WTC11 (cell line): ENCODE measurements around the gene MCUB. TPM values are rescaled to one million over a fixed set of nuclear protein-coding genes. Genes with fewer than 3 reads are reported as not detected.

Source experiments
- ATAC-seq: fragments of 200-7000 bp; cut with Tn5 transposase; 2 replicates; pipeline ENCODE4 v1.10.0; 2021; ENCODE audit warnings: mild to moderate bottlenecking, moderate library complexity
- CTCF ChIA-PET: fragments of 300-600 bp; sonication (Branson Sonifier 250); formaldehyde crosslinking; loops from one replicate; lab custom pipeline; 2021; ENCODE audit warnings: antibody characterized with exemption; lab: Charles Lee
- POLR2A ChIA-PET: fragments of 350-600 bp; sonication (Branson Sonifier 250); formaldehyde crosslinking; loops from one replicate; lab custom pipeline; 2021; ENCODE audit warnings: antibody characterized with exemption; lab: Charles Lee
- DNase-seq: peaks from one replicate; pipeline ENCODE4 v3.0.0; 2021; ENCODE audit warnings: low spot score
- H3K27ac Mint-ChIP-seq: 2 replicates; pipeline ENCODE4 v1.8.0; 2021; ENCODE audit warnings: mixed read lengths
- H3K27me3 Mint-ChIP-seq: 2 replicates; pipeline ENCODE4 v1.8.0; 2021; ENCODE audit warnings: low read depth, mild to moderate bottlenecking, moderate library complexity, mixed read lengths
- H3K36me3 Mint-ChIP-seq: 2 replicates; pipeline ENCODE4 v1.8.0; 2021; ENCODE audit warnings: mixed read lengths
- H3K4me1 Mint-ChIP-seq: 2 replicates; pipeline ENCODE4 v1.8.0; 2022; ENCODE audit warnings: mixed read lengths
- H3K4me3 Mint-ChIP-seq: 2 replicates; pipeline ENCODE4 v1.8.0; 2021; ENCODE audit warnings: mild to moderate bottlenecking, moderate library complexity, mixed read lengths
- H3K9me3 Mint-ChIP-seq: 2 replicates; pipeline ENCODE4 v1.8.0; 2021; ENCODE audit warnings: mixed read lengths
- ATF1 ChIP-seq: sonication (generic); formaldehyde crosslinking; IDR thresholded peaks from 2 replicates; pipeline ENCODE4 v1.8.1; 2023; ENCODE audit warnings: mild to moderate bottlenecking, moderate library complexity, missing genetic modification reagents
- ATF2 ChIP-seq: sonication (generic); formaldehyde crosslinking; IDR thresholded peaks from 2 replicates; pipeline ENCODE4 v1.8.1; 2022; ENCODE audit warnings: low read depth, missing genetic modification reagents, borderline replicate concordance
- ATF3 ChIP-seq: sonication (generic); formaldehyde crosslinking; conservative IDR thresholded peaks from 2 replicates; pipeline ENCODE4 v1.8.1; 2022; ENCODE audit warnings: mild to moderate bottlenecking, missing genetic modification reagents
- CBFB ChIP-seq: sonication (generic); formaldehyde crosslinking; IDR thresholded peaks from 2 replicates; pipeline ENCODE4 v1.8.1; 2022; ENCODE audit warnings: mild to moderate bottlenecking, low read depth, missing genetic modification reagents
- ELF4 ChIP-seq: sonication (generic); formaldehyde crosslinking; IDR thresholded peaks from 2 replicates; pipeline ENCODE4 v1.8.1; 2022; ENCODE audit warnings: low read depth, mild to moderate bottlenecking, moderate library complexity, missing genetic modification reagents
- EMX1 ChIP-seq: fragments of 250-450 bp; sonication (Bioruptor Pico); IDR thresholded peaks from 2 replicates; pipeline ENCODE4 v1.8.0; 2021; ENCODE audit warnings: mild to moderate bottlenecking
- ETV6 ChIP-seq: sonication (generic); formaldehyde crosslinking; IDR thresholded peaks from 2 replicates; pipeline ENCODE4 v1.8.1; 2022; ENCODE audit warnings: mild to moderate bottlenecking, missing genetic modification reagents
- GABPB1 ChIP-seq: sonication (generic); formaldehyde crosslinking; IDR thresholded peaks from 2 replicates; pipeline ENCODE4 v1.8.1; 2023; ENCODE audit warnings: mild to moderate bottlenecking, missing genetic modification reagents
- GRHL2 ChIP-seq: fragments of 250-450 bp; sonication (Bioruptor Pico); IDR thresholded peaks from 2 replicates; pipeline ENCODE4 v1.8.0; 2022; ENCODE audit warnings: mild to moderate bottlenecking, moderate library complexity; ENCODE audit not compliant: insufficient replicate concordance, severe bottlenecking
- IRF2 ChIP-seq: sonication (generic); formaldehyde crosslinking; IDR thresholded peaks from 2 replicates; pipeline ENCODE4 v1.8.0; 2022; ENCODE audit warnings: low read depth, missing genetic modification reagents, borderline replicate concordance
- KAT7 ChIP-seq: sonication (generic); formaldehyde crosslinking; IDR thresholded peaks from 2 replicates; pipeline ENCODE4 v1.8.1; 2023; ENCODE audit warnings: missing genetic modification reagents, mild to moderate bottlenecking, borderline replicate concordance
- RORB ChIP-seq: fragments of 250-450 bp; sonication (Bioruptor Pico); IDR thresholded peaks from 2 replicates; pipeline ENCODE4 v1.9.0; 2021; ENCODE audit warnings: mild to moderate bottlenecking
- SMAD4 ChIP-seq: sonication (generic); formaldehyde crosslinking; IDR thresholded peaks from 2 replicates; pipeline ENCODE4 v1.8.0; 2022; ENCODE audit warnings: mild to moderate bottlenecking, missing genetic modification reagents
- SOX15 ChIP-seq: fragments of 250-450 bp; sonication (Bioruptor Pico); IDR thresholded peaks from 2 replicates; pipeline ENCODE4 v1.9.0; 2021; ENCODE audit warnings: mild to moderate bottlenecking
- SP1 ChIP-seq: sonication (generic); formaldehyde crosslinking; conservative IDR thresholded peaks from 2 replicates; pipeline ENCODE4 v1.8.1; 2022; ENCODE audit warnings: missing genetic modification reagents
- TEAD1 ChIP-seq: sonication (generic); formaldehyde crosslinking; IDR thresholded peaks from 2 replicates; pipeline ENCODE4 v1.8.0; 2022; ENCODE audit warnings: mild to moderate bottlenecking, missing genetic modification reagents
- TEAD4 ChIP-seq: sonication (generic); formaldehyde crosslinking; IDR thresholded peaks from 2 replicates; pipeline ENCODE4 v1.8.0; 2022; ENCODE audit warnings: mild to moderate bottlenecking, missing genetic modification reagents
- ZNF121 ChIP-seq: sonication (generic); formaldehyde crosslinking; IDR thresholded peaks from 2 replicates; pipeline ENCODE4 v1.8.0; 2023; ENCODE audit warnings: missing genetic modification reagents
- ZNF219 ChIP-seq: sonication (generic); formaldehyde crosslinking; IDR thresholded peaks from 2 replicates; pipeline ENCODE4 v1.8.0; 2023; ENCODE audit warnings: missing genetic modification reagents, mild to moderate bottlenecking, borderline replicate concordance
- ZNF416 ChIP-seq: fragments of 250-450 bp; sonication (Bioruptor Pico); IDR thresholded peaks from 2 replicates; pipeline ENCODE4 v1.9.0; 2021; ENCODE audit warnings: mild to moderate bottlenecking, inconsistent platforms
- ZNF423 ChIP-seq: fragments of 250-450 bp; sonication (Bioruptor Pico); IDR thresholded peaks from 2 replicates; pipeline ENCODE4 v2.1.2; 2022; ENCODE audit warnings: mild to moderate bottlenecking, moderate library complexity
- ZSCAN18 ChIP-seq: fragments of 250-450 bp; sonication (Bioruptor Pico); IDR thresholded peaks from 2 replicates; pipeline ENCODE4 v2.1.2; 2022; ENCODE audit warnings: mild to moderate bottlenecking, moderate library complexity
- total RNA-seq: library from RNA; stranded (reverse); gene quantifications from 3 replicates; pipeline ENCODE4 v1.2.3, GENCODE V29; 2021
- TF ChIP-seq, protein P1 (sequence below): fragments of 250-450 bp; sonication (Bioruptor Pico); IDR thresholded peaks from 2 replicates; pipeline ENCODE4 v1.9.0; 2021; ENCODE audit warnings: mild to moderate bottlenecking
- TF ChIP-seq, protein P2 (sequence below): fragments of 250-450 bp; sonication (Bioruptor Pico); IDR thresholded peaks from 2 replicates; pipeline ENCODE4 v1.9.0; 2021; ENCODE audit warnings: moderate library complexity, mild to moderate bottlenecking, inconsistent platforms, borderline replicate concordance
- TF ChIP-seq, protein P3 (sequence below): sonication (generic); formaldehyde crosslinking; IDR thresholded peaks from 2 replicates; pipeline ENCODE4 v1.8.1; 2023; ENCODE audit warnings: mild to moderate bottlenecking, moderate library complexity, missing genetic modification reagents
- TF ChIP-seq, protein P4 (sequence below): fragments of 250-450 bp; sonication (Bioruptor Pico); IDR thresholded peaks from 2 replicates; pipeline ENCODE4 v1.8.0; 2021; ENCODE audit warnings: mild to moderate bottlenecking

MCUB gene
- total RNA-seq, 1 experiment from 2014 or later = 26.8 TPM

- ATAC-seq = no peak
- no peak overlapping the region for H3K27ac Mint-ChIP-seq
- POLR2A ChIA-PET = no interaction called here
These were observed 11.4 kb downstream of the MCUB start for GRCh38 chr4:109571494-109571893.

DNA sequence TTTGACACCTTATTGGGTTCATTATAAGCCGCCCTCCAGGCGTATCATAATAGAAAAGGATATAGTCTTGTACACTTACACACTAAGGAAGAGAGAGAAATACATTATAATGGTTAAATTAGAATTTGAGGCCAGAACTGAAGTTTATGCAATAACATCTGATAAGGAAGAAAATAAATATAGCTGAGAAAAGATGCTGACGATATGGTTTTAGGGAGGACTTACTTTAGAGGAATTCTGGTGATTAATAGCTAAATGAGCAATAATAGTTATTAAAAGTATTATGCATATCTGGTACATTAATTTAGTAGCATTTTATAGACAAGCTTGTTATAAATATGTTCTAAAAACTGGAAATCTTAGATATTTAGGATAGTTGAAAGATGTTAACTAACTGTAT lies 12.1 kb downstream of the MCUB start:
- DNase-seq = no peak
- no peaks in the 10 kb centered on the region for H3K4me1 Mint-ChIP-seq
- no peaks in the 10 kb centered on the region for H3K36me3 Mint-ChIP-seq
- peaks cover 4% of the 10 kb centered on the region; the same call in 1 of the 2 replicates for H3K9me3 Mint-ChIP-seq
- CTCF ChIA-PET = interaction anchor here (1.2 kb wide), 1 partner anchor 12 kb away, joined by 3 read pairs; the partner anchor contains the start of gene MCUB
- TF ChIP-seq ETV6 (CRISPR knock-in tag) = no peak
- TF ChIP-seq, protein P1, sequence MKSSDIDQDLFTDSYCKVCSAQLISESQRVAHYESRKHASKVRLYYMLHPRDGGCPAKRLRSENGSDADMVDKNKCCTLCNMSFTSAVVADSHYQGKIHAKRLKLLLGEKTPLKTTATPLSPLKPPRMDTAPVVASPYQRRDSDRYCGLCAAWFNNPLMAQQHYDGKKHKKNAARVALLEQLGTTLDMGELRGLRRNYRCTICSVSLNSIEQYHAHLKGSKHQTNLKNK (CRISPR knock-in tag) = no peak
- TF ChIP-seq ATF1 = no peak
- TF ChIP-seq CBFB = no peak
- TF ChIP-seq TEAD4 (CRISPR knock-in tag) = no peak
- TF ChIP-seq ZNF121 = no peak
- TF ChIP-seq ATF3 = no peak
- TF ChIP-seq ELF4 = no peak
- no peak for TF ChIP-seq SOX15 (CRISPR knock-in tag)
- no peak for TF ChIP-seq ZNF219 (CRISPR knock-in tag)
- no peak for TF ChIP-seq RORB (CRISPR knock-in tag)
- no peak for TF ChIP-seq SMAD4
- TF ChIP-seq, all 79 proteins: peak for 0
- Mint-ChIP-seq H3K4me3 (no peak overlapping the region), H3K27ac (no peak overlapping the region), H3K27me3 (no peaks in the 10 kb centered on the region)
- POLR2A ChIA-PET = no interaction called here
- ATAC-seq = no peak

More at GRCh38 chr4:109571494-109571893, 11.4 kb downstream of the MCUB start:
- H3K36me3 Mint-ChIP-seq = no peaks in the 10 kb centered on the region
- peaks cover 4% of the 10 kb centered on the region; the same call in 1 of the 2 replicates for H3K9me3 Mint-ChIP-seq
- no peaks in the 10 kb centered on the region for H3K27me3 Mint-ChIP-seq
- no peak overlapping the region for H3K4me3 Mint-ChIP-seq
- CTCF ChIA-PET = interaction anchor here (1.2 kb wide), 1 partner anchor 11 kb away, joined by 3 read pairs; the partner anchor contains the start of gene MCUB
- DNase-seq = no peak
- H3K4me1 Mint-ChIP-seq = no peaks in the 10 kb centered on the region
- TF ChIP-seq ATF2 (CRISPR knock-in tag) (no peak), IRF2 (CRISPR knock-in tag) (no peak)

GRCh38 chr4:109574443-109574850 lies 14.4 kb downstream of the MCUB start:
- ATAC-seq (peak; percentile 65), DNase-seq (no peak)
- ChIA-PET CTCF (interaction anchor here (0.6 to 1.4 kb wide), 5 partner anchors 12 to 147 kb away, joined by 3 to 7 read pairs (median 3); no protein-coding TSS in a partner anchor), POLR2A (no interaction called here)
- Mint-ChIP-seq H3K9me3 (peaks cover 4% of the 10 kb centered on the region; the same call in 1 of the 2 replicates), H3K36me3 (0 out of 2 replicates have a peak, but pooled peaks cover 2% of the 10 kb centered on the region), H3K4me3 (no peak overlapping the region), H3K4me1 (no peaks in the 10 kb centered on the region), H3K27ac (no peak overlapping the region), H3K27me3 (no peaks in the 10 kb centered on the region)
- TF ChIP-seq ZNF423 (CRISPR knock-in tag) = no peak
- TF ChIP-seq, protein P2, sequence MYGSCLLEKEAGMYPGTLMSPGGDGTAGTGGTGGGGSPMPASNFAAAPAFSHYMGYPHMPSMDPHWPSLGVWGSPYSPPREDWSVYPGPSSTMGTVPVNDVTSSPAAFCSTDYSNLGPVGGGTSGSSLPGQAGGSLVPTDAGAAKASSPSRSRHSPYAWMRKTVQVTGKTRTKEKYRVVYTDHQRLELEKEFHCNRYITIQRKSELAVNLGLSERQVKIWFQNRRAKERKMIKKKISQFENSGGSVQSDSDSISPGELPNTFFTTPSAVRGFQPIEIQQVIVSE = no peak
- TF ChIP-seq SP1 (CRISPR knock-in tag) = no peak
- TF ChIP-seq KAT7 (CRISPR knock-in tag) = no peak
- TF ChIP-seq, protein P3, sequence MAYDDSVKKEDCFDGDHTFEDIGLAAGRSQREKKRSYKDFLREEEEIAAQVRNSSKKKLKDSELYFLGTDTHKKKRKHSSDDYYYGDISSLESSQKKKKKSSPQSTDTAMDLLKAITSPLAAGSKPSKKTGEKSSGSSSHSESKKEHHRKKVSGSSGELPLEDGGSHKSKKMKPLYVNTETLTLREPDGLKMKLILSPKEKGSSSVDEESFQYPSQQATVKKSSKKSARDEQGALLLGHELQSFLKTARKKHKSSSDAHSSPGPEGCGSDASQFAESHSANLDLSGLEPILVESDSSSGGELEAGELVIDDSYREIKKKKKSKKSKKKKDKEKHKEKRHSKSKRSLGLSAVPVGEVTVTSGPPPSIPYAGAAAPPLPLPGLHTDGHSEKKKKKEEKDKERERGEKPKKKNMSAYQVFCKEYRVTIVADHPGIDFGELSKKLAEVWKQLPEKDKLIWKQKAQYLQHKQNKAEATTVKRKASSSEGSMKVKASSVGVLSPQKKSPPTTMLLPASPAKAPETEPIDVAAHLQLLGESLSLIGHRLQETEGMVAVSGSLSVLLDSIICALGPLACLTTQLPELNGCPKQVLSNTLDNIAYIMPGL (CRISPR knock-in tag) = no peak
- no peak for TF ChIP-seq RORB (CRISPR knock-in tag)
- TF ChIP-seq EMX1 (CRISPR knock-in tag) = no peak
- no peak for TF ChIP-seq ZNF416 (CRISPR knock-in tag)
- TF ChIP-seq TEAD1 (CRISPR knock-in tag) = no peak
- TF ChIP-seq, protein P4, sequence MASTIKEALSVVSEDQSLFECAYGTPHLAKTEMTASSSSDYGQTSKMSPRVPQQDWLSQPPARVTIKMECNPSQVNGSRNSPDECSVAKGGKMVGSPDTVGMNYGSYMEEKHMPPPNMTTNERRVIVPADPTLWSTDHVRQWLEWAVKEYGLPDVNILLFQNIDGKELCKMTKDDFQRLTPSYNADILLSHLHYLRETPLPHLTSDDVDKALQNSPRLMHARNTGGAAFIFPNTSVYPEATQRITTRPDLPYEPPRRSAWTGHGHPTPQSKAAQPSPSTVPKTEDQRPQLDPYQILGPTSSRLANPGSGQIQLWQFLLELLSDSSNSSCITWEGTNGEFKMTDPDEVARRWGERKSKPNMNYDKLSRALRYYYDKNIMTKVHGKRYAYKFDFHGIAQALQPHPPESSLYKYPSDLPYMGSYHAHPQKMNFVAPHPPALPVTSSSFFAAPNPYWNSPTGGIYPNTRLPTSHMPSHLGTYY (CRISPR knock-in tag) = no peak
- no peak for TF ChIP-seq GRHL2 (CRISPR knock-in tag)
- TF ChIP-seq GABPB1 (CRISPR knock-in tag) = no peak
- no peak for TF ChIP-seq ZSCAN18
- TF ChIP-seq CBFB = no peak
